CD4-positive, alpha-beta T cell treated with Interleukin-6 at 100 ng/mL for 8 hours (primary cell): Measurements from ENCODE around the gene MRTFA.
A peak's percentile ranks its signal among the peaks of the same experiment; 100 is the strongest.

ENCODE experiments used
- DNase-seq: peaks from one replicate; pipeline ENCODE4 v3.0.0-alpha.2; 2020; ENCODE audit warnings: mixed read lengths, low spot score

The MRTFA gene

DNA sequence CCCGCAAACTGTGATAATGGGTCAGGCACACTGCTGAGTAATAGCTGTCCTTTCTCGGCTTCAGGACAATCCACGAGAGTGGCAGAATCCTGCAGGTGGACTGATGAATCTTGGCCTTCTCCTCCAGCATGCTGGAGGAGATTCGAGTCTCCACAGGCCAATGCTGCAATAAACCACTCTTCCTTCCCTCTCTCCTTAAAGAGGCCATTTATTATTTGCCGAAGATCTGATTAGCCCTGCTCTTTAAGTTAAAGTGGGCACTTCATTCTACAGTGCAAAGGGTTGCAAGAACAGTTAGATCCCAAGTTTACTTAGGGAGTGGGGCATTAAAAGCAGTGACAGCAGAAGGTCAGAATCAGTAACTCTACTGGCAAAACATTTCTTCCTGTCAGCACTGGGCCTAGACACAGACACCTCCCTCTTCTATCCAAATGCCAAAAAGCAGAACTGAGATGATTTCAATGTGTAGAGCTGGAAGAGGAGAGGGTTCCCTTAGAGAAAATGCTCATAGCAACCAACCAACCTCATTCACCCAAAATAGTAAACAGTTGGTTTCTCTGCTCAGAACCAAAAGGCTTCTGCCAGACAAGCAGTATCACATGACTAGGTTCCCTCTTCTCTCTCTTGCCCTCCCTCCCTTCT, 144.4 kb downstream of the MRTFA start:
- no peak for DNase-seq

DNA sequence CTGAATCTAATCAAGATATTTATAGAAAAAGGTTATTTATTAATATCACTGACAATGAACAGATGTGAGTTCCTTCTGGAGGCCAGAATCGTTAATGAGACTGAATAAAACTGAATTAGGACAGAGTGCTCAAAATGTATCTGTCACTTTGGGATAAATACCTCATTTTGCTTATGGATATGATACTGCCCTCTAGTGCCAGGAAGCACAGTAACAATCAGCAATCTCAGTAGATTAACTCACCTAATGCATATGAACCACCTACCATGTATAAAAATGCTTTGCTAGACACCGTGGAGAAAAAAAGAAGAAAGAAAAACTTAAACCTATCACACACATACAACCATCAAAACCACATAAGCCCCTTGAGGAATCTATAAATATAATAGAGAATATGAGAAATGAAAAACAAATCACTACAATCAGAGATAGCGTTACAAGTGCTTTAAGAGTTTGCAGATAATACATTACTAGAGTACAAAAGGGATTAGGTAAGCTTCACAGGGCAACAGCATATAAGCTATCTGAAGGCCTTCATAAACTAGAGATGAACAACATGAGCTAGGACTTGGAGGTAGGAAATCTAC, 148.8 kb downstream of the MRTFA start:
- DNase-seq, result peak; percentile 52

DNA sequence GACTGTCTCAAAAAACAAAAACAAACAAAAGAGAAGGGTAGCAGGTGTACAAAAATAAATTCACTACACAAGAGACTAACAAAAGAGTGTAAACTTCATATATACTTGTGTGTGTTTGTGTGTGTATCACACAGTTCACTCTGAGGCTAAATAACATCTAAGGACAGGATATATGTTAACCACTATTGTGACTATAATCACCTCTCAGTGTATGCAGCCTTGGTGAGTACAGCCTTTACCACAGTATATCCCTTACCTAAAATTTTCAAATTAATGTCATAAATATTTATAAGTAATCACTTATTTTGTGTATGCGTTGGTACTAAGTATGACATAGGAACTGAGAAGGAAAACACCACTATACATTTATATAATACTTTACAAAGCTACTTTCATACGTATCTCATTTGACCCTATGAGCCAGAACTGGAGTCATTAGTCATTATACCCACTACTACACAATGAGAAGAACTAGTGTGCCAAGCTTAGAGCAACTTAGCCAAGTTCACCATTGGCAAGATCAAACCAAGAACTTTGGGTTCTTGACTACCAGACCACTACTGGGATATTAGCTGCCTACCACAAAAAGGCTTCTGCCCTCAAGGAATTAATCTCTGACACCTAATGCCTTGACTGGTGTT, 149.4 kb downstream of the MRTFA start:
- DNase-seq, result no peak

DNA sequence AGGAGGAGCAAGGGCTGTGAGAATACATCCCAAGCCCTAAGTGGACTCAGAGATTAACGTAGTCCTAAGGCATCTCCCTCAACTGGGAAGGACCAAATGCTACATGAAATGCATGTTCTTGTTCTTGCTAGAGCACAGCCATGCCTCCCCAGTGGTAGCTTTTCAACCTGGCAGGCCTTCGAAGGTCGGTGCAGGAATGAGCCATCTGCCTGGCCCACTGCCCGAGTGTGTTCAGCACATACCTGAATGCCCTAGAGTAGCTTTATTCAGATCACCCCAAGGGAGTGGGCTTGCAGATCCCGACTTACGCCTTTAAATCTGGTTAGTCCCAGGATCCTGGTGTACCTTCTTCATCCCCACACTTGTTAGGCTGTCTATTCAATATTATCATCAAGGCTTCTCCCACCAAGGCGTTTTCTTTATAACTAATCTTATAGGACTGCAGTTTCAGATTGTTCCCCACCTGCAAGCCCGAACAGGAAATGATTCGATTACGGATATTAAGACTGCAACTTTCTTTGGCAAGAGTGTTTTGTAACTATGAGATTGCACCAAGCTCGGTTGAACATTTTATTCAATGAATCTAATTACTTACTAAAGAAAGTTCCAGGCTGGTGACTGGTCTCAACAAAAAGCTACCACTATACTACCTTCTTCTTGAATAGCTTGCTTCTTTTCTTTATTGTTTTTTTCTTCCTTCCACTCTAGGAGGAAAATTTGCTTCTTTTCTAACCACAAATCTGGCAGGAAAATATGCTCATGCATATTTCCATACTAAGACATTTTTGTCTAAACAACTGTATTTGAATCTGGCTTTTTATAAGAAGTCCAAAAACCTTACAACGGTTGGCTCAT, 150.5 kb downstream of the MRTFA start:
- no peak for DNase-seq

DNA sequence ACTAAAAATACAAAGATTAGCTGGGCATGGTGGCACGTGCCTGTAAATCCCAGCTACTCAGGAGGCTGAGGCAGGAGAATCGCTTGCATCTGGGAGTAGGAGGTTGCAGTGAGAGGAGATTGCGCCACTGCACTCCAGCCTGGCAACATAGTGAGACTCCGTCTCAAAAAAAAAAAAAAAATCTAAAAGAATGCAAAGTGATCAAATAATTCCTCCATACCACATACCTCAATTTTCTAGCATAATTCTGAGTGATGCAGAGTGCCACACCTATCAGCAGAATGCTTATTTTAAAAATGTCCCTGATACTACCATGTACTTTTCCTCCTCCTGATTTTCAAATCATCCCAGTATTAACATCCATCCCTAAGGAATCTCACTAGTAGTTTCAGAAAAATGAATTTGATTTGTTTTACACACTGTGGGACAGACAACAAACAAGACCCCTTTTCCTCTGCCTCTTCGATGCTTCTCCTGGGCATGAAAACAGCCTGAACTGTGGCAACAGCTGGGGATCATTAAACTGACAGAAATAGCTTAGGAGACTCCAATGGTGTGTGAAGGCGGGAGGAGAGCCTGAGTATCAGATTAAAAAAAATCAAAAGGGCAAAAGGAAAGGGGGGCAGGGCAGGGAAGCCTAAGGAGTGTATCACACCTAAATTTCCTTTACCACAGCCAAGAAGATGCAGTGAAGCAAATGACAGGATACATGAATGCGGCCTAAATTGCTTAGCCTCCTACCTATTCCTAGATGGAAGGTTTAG, 151.4 kb downstream of the MRTFA start:
- no peak for DNase-seq

DNA sequence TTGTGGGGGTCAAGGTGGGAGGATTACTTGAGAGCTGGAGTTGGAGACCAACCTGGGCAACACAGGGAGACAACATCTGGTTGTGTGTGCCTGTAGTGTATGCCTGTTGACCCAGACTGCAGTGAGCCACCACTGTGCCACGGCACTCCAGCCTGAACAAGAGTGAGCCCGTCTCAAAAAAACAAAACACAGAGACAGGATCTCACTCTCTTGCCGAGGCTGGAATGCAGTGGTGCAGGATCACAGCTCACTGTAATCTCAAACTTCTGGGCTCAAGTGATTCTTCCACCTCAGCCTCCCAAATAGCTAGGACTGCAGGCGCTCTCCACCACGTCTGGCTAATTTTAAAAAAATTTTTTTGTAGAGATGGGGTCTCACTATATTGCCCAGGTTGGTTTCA, 153.6 kb downstream of the MRTFA start:
- no peak for DNase-seq

DNA sequence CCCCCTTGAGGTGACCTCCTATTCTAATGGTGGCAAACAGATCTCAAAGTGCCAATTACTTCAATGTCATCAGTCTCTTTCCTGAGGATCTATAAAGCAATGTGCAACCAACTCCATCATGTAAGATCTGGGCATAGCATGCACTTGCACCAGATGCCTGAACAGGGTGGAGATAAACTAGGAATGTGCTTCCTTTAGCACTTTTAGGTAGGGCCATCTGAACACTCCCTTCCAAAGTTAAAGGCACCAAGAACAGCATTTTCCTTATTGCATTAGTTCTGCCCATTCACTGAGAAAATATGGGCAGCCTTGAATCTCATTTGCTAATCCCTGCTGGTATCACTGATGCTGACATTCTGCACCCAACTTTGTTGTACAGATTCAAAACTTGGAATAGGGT, 154.1 kb downstream of the MRTFA start:
- no peak for DNase-seq

DNA sequence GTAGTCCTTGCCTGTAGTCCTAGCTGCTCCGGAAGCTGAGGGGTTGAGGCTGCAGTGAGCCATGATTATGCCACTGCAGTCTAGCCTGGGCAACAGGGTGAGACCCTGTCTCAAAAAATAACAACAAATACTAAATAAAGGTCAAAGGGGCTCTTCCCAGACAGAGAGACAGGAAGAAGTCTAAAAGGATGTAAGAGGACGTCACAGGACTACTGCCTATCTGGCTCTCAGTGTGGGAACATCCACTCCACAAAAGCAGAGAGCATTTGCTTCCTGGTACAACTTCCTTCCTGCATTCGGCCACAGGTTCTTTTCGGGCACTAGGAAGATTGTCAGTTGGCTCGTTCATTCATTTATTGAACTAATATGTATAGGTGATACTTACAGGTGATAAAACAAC, 155.5 kb downstream of the MRTFA start:
- DNase-seq, result no peak

DNA sequence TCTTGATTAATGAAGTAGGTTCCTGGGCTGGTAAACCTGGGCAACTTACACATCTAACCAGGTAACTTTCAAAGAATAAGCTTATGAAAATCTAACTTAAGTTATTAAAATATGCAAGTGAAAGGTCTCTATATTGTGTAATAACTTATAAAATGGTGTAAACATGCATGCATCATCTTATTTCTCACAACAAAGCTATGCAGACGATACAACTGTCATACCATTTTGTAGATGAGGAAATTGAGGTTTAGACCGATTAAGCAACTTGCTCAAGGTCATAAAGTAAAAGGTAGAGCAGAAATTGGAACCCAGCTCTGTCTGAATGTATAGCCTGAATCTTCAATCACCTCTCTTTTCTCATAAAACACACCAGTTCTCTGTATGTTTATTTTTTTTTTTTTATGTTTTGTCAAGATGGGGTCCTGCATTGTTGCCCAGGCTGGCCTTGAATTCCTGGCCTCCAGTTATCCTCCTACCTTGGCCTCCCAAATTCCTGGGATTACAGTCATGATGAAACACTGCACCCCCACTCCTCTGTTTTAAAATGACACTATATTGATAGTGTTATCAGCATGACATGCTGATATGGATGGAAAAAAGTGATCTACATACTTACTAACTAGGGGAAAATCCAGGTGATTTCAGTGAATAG, 156.5 kb downstream of the MRTFA start:
- no peak for DNase-seq

DNA sequence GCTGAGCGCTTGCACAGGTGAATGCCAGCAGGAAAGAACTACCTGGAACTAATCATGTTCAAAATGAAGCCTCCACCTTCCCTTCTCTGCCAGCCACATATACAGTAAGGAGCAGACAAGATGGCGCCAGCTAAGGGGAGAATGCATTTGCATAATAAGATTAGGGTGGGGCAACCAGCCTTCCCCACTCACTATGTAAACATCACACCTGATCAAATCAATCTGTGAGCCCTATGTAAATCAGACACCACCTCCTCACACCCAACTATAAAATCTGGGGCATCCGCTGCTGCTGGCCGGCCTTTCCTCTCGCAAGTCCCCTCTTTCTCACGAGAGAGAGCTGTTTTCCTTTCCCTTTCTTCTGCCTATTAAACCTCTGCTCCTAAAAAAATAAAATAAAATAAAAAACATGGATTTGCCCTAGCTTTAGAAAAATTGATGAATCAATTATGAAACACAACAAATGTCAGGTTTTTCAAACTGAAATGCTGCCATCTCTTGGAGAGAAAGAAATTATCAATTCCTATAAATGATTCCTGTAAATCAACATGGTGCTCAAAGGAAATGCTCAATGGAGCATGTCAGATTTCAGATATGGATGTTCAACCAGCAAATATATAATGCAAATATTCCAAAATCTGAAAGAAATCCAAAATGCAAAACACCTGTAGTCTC, 157.3 kb downstream of the MRTFA start:
- DNase-seq, result no peak

DNA sequence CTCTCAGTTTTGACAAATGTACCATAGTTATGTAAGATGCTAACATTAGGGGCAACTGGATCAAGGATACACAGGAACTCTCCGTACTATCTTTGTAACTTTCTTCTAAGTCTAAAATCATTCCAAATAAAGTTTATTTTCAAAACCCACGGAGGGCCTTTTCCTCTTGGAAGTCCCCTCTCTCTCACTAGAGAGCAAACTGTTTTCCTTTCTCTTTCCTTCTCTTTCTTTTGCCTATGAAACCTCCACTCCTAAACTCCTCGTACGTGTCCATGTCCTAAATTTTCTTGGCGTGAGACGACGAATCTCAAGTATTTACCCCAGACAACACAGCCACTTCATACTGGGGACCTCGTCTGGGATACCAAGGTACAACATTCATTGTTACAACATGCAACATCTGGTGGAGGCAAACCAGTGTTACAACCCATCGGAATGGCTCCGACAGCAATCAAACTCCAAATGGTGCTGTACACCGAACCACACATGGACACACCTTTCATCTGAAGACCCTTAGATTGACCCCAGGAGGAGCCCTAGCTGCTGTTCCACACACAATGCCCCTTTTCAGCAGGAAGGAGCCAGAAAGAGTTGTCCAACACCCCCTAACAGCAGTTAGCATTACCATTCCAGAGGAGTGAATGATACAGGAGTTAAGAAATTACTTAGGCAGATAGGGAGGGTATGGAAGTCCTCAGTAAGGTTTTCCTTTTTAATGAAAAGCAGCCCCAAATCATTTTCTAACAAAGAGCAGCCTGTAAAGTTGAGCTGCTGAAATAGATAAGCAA, 158.0 kb downstream of the MRTFA start:
- no peak for DNase-seq

DNA sequence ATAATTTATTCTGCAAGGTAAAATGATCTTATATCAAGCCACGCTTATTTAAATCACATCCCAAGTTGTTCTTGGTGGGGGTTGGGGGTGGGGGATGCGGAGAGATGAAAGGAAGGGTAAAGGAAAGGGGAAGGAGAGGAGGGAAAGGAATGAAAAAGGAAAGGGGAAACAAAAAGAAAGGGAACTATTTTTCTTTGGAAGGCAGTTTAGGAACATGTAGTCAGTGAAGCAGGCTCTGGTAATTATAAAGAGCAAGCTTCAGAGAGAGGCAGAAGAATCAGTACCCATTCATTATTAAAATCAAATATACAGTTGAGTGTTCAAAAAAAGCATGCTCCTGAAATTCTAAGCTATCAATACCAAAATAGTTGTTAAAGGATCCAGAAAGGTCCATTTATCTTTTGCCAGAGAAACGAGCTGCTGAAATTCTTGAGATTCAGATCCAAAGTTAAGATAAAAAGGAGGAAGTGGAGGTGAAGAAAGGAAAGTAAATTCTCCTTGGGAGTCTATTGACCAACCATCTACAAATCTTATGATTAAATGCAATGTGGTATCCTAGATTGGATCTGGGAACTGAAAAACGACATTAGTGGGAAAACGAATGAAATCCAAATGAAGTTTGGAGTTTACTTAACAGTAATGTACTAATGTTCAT, 158.7 kb downstream of the MRTFA start:
- no peak for DNase-seq

DNA sequence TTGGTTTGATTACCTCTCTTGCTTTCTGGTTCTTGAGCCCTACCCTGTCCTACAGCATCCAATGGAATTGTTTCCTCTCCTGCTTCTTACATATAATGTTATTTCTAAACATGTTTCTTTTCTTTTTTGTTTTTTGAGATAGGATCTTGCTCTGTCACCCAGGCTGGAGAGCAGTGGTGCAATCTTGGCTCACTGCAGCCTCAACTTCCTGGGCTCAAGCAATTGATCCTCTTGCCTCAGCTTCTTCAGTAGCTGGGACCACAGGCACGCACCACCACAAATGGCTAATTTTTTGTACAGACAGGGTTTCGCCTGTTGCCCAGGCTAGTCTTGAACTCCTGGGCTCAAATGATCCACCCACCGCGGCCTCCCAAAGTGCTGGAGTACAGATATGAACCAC, 160.2 kb downstream of the MRTFA start:
- no peak for DNase-seq

DNA sequence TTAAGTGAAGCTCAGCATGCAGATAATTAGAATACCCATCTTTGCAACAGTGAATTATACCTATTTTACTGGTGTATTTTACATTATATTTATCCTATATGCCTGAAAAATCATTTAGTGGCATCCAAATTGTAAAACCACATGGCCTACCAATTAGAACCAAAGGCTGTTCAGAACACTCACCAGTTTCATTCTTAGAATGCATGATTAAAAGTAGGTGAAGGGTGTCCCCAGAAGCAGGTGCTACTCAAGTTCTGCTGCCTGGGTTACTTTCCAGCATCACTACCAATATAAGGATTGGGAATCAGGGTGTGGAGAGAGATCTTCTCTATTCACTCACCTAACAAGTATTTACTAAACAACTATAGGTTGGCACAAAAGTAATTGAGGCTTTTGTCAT, 162.8 kb downstream of the MRTFA start:
- DNase-seq, result no peak

DNA sequence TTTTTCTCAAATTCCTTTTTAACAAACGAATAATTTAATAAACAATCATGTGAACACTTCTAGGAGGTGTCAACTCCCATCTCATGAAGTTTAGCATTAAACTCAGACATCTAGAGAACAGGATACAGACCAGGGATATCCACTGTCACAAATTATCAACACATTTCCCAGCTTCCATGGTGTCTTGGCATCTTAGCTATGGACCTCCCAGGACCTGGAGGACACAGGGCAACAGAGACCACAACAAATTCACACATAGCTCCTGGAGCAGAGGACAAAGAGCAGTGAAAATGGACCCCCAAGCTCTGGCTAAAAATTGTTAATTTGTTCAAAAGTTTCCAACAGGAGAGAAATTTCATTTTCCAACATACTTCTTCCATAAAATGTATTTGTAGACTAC, 163.9 kb downstream of the MRTFA start:
- DNase-seq, result no peak

DNA sequence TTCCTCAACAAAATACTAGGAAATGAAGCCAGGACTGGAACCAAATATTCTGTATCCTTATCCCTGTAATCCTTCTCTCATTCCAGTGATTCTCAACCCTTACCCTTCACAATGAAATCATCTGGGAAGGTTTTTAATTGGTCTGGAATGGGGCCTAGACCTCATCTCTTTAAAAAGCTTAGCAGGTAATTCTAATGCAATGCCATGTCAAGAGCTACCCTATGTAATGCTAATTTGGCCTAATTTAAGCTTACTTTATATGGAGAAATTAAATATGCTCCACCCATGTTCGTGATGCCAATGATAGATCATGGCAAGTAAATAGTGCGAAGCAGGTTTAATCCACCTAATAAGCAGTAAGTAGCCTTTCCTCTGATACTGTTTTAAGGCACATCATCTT, 164.5 kb downstream of the MRTFA start:
- DNase-seq, result no peak

DNA sequence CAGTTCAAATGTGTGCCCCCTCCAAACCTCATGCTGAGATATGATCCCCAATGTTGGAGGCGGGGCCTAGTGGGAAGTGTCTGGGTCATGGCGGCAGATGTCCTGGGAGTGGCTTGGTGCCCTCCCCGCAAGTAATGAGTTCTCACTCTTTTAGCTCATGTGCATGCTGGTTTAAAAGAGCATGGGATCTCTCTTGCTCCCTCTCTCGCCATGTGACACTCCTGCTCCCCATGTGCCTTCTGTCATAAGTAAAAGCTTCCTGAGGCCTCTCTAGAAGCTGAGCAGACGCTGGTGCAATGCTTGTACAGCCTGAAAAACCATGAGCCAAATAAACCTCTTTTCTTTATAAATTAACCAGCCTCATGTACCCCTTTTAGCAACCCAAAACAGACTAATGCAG, 167.3 kb downstream of the MRTFA start:
- no peak for DNase-seq

DNA sequence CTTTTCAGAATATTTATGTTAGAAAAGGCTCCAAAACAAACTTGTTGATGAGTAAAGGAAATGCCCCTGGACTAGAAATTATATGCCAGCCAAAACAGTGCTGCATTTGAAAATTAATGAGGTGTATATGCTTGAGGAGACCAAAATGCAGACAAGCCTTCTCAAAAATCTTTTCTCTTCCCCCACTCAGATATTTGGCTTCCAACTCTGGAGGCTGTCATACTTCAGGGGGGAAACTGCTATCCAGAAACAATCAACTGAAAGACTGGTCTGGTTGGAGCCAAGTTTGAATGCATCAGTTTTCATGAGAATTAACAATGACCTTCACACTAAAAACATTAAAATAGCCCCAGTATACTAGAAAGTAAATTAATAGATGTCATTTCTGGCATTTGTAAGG, 167.9 kb downstream of the MRTFA start:
- DNase-seq, result no peak

DNA sequence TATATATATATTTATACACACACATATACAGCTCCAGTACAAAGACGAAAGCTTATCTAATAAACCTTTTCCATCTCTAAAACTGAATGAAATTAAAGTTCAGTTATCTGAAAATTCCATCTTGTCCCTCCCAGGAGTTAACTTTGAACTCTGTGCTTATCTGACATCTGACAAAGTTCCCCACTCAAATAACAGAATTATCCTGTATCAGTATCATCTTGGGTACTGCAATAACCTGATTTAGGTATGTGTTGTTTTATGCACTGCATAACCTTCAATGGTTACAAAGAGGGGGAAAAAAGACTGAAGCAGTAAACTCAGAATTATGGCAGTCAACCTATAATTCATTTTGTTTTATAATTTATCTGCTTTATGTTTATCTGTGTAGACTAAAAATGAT, 169.5 kb downstream of the MRTFA start:
- no peak for DNase-seq

DNA sequence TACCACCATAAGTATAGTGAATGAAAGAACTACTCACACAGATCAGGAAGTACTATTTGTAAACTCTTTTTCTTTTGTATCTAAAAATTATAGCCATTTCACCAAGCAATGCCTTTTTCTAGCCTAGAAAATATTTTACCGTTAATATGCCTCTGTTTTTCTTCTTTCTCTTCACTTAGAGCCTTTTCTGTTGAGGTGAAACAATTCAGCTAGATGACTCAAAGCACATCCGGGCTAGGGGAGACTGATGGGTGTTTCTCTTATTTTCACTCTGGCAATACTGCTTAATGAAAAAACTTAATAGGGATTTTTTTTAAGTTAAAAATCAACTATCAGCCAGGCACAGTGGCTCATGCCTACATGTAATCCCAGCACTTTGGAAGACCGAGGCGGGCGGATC, 172.8 kb downstream of the MRTFA start:
- DNase-seq, result peak; percentile 62
